Astrocyte of the spinal cord (primary cell): ENCODE results near the gene SNURF.
"Not testable (repeated sequence)": the region's sequence is repeated elsewhere in the genome, so short reads cannot be mapped to it uniquely, and the experiment has no call there.

Source experiments
- DNase-seq: peaks from one replicate; pipeline ENCODE4 v3.0.0; 2011; ENCODE audit warnings: low read depth, low spot score
- H3K4me3 ChIP-seq: 2 replicates; pipeline ENCODE4 v1.5.1; 2011; ENCODE audit warnings: low read depth, mild to moderate bottlenecking, low read length, moderate library complexity
- CTCF ChIP-seq: IDR thresholded peaks from 2 replicates; pipeline ENCODE4 v1.5.1; 2012; ENCODE audit warnings: low read depth, mild to moderate bottlenecking, low read length, inconsistent platforms
- in situ Hi-C: cut with HindIII; loops from 2 replicates; pipeline ENCODE4 v1.10.0; 2017; ENCODE audit warnings: low sequenced_read_pairs

SNURF gene

GRCh38 chr15:24933716-24934115 lies 21.1 kb upstream of the SNURF start:
- TF ChIP-seq CTCF: no peak
- no peak overlapping the region for H3K4me3 ChIP-seq
- no peak for DNase-seq
- in situ Hi-C loops: no loop called here

- H3K4me3 ChIP-seq, DNase-seq, in situ Hi-C loops: not testable (repeated sequence)
Observed at GRCh38 chr15:24938224-24938623, 16.6 kb upstream of the SNURF start.

- H3K4me3 ChIP-seq: no peak overlapping the region
- no peak for TF ChIP-seq CTCF
- no peak for DNase-seq
- in situ Hi-C loops: no loop called here
Observed at GRCh38 chr15:24940236-24940635, 14.6 kb upstream of the SNURF start.

- TF ChIP-seq CTCF: no peak
- DNase-seq: no peak
- no peak overlapping the region for H3K4me3 ChIP-seq
- in situ Hi-C loops: no loop called here
Observed at GRCh38 chr15:24943361-24943760, 11.4 kb upstream of the SNURF start.

GRCh38 chr15:24944954-24945353 lies 9.8 kb upstream of the SNURF start:
- no peak overlapping the region for H3K4me3 ChIP-seq
- no peak for TF ChIP-seq CTCF
- DNase-seq: no peak
- in situ Hi-C loops: no loop called here

GRCh38 chr15:24945711-24946110 lies 9.1 kb upstream of the SNURF start:
- in situ Hi-C loops: no loop called here
- no peak for DNase-seq
- no peak overlapping the region for H3K4me3 ChIP-seq
- no peak for TF ChIP-seq CTCF

GRCh38 chr15:24948495-24948894 lies 6.3 kb upstream of the SNURF start:
- TF ChIP-seq CTCF: no peak
- DNase-seq: no peak
- no peak overlapping the region for H3K4me3 ChIP-seq
- in situ Hi-C loops: no loop called here
